Activated naive CD8-positive, alpha-beta T cell treated with anti-CD3 and anti-CD28 coated beads for 36 hours (primary cell): Measurements from ENCODE around the gene PRIM1. TPM values are rescaled to one million over a fixed set of nuclear protein-coding genes. Genes with fewer than 3 reads are reported as not detected.

ENCODE experiments used
- DNase-seq: peaks from one replicate; pipeline ENCODE4 v3.0.0; 2021
- H3K27ac Mint-ChIP-seq: one replicate; pipeline ENCODE4 v1.8.0; 2022; ENCODE audit warnings: mild to moderate bottlenecking, moderate library complexity, mixed read lengths
- H3K27me3 Mint-ChIP-seq: one replicate; pipeline ENCODE4 v1.8.0; 2022; ENCODE audit warnings: mild to moderate bottlenecking, mixed read lengths
- H3K36me3 Mint-ChIP-seq: one replicate; pipeline ENCODE4 v1.8.0; 2021; ENCODE audit warnings: mild to moderate bottlenecking, mixed read lengths
- H3K4me1 Mint-ChIP-seq: one replicate; pipeline ENCODE4 v1.8.0; 2021; ENCODE audit warnings: mixed read lengths
- H3K4me3 Mint-ChIP-seq: one replicate; pipeline ENCODE4 v1.8.0; 2022; ENCODE audit warnings: mild to moderate bottlenecking, moderate library complexity, mixed read lengths
- H3K9me3 Mint-ChIP-seq: one replicate; pipeline ENCODE4 v1.8.0; 2022; ENCODE audit warnings: mixed read lengths
- total RNA-seq, 2 experiments: library from RNA; stranded (reverse); gene quantifications; one replicate each; pipeline ENCODE4 v1.2.3, GENCODE V29; 2021

The PRIM1 gene
- total RNA-seq, 2 experiments from 2014 or later = 95.4 to 100 TPM

DNA sequence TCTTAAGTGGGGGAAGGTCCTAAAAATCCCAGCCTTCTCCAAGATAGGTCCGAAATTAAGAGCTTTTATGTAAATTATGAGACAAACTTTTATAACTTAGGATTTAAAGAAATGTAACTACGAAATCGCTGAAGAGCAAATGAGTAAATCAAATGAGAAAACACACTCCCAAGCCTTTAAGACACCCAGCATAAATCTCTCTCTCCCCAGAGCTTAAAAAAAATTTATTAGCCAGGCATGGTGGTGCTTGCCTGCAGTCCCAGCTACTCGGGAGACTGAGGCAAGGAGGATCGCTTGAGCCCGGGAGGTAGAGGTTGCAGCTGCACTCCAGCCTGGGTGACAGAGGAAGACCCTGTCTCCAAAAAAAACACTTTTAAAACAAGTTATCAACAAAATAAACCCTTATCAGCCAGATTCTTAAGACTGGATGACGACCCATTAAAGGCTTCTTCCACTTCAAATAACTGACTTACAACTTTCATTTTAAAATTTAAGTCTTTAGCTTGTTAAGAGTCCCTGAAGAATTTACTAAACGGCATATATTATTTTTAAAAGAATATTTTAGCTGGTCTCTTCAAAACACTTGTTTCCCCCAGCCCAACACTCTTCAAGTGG is 67.3 kb downstream of the PRIM1 start:
- Mint-ChIP-seq H3K36me3 (peaks cover 66% of the 10 kb centered on the region), H3K9me3 (peaks cover 2% of the 10 kb centered on the region), H3K27ac (peak overlapping the region; percentile 96), H3K4me1 (peaks cover 33% of the 10 kb centered on the region), H3K27me3 (no peaks in the 10 kb centered on the region), H3K4me3 (peak overlapping the region; percentile 100)
- no peak for DNase-seq

DNA sequence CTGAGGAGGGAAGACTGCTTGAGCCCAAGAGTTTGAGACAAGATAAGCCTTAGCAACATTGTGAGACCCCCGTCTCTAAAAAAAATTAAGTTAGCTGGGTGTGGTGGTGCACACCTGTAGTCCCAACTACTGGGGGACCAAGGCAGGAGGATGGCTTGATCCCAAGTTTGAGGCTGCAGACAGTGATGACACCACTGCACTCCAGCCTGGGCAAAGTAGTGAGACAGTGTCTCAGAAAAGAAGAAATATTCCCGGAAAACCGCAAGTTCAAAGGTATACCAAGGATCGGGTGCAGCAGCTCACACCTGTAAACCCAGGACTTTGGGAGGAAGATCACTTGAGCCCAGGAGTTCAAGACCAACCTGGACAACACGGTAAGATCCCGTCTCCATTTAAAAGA is 69.8 kb downstream of the PRIM1 start:
- H3K27ac Mint-ChIP-seq = peak overlapping the region; percentile 83
- H3K4me3 Mint-ChIP-seq = peak overlapping the region; percentile 71
- H3K9me3 Mint-ChIP-seq = peaks cover 2% of the 10 kb centered on the region
- H3K36me3 Mint-ChIP-seq = peaks cover 76% of the 10 kb centered on the region
- peaks cover 53% of the 10 kb centered on the region for H3K4me1 Mint-ChIP-seq
- H3K27me3 Mint-ChIP-seq = no peaks in the 10 kb centered on the region
- no peak for DNase-seq

Other genes starting within 250 kb of the PRIM1 start
- 1 to 10 TPM; 4.2 to 4.4 TPM for gene RBMS2, start 230.5 kb downstream of the PRIM1 start, total RNA-seq
- gene BAZ2A, start 122.0 kb downstream of the PRIM1 start, total RNA-seq = 10 to 100 TPM; 65.4 to 65.8 TPM
- 1,000 to 10,000 TPM in 1 of 2 experiments, 100 to 1,000 TPM in 1; 996 to 1,010 TPM for gene ATP5F1B, start 106.3 kb downstream of the PRIM1 start, total RNA-seq
- 100 to 1,000 TPM; 402 to 403 TPM for gene PTGES3, start 64.0 kb downstream of the PRIM1 start, total RNA-seq
- 1,000 to 10,000 TPM; 1,112 to 1,149 TPM for gene NACA, start 27.0 kb downstream of the PRIM1 start, total RNA-seq
- 1 to 10 TPM; 1.7 to 1.9 TPM for gene HSD17B6, start 11.0 kb upstream of the PRIM1 start, total RNA-seq
- not detected for gene SDR9C7, start 182.1 kb upstream of the PRIM1 start, total RNA-seq
- gene RDH16, start 205.3 kb upstream of the PRIM1 start, total RNA-seq = under 1 TPM; 0.10 to 0.12 TPM